Islet of Langerhans (tissue), 1 donor: Measurements from ENCODE around the gene IVD.

Experiments
- FAIRE-seq: peaks from one replicate; lab custom pipeline; 2011; peaks lifted over from hg19 to GRCh38; lab: Jason Lieb, UNC

IVD gene

GRCh38 chr15:40405501-40406381 lies at the start of gene IVD:
Gene IVD (plus strand): TSS chr15:40405795. CDS start chr15:40405828, 33 bp downstream.
- peak; percentile 51 for FAIRE-seq

- no peak for FAIRE-seq
Observed at GRCh38 chr15:40355976-40356585, 49.5 kb upstream of the IVD start.

GRCh38 chr15:40357246-40357645 lies 48.3 kb upstream of the IVD start:
- no peak for FAIRE-seq

- FAIRE-seq = no peak
Observed at GRCh38 chr15:40357723-40358470, 47.7 kb upstream of the IVD start, which contains the start of gene DISP2. Gene DISP2 (plus strand): TSS chr15:40358219. CDS start chr15:40358322, 103 bp downstream.

GRCh38 chr15:40358471-40359353 lies 46.9 kb upstream of the IVD start:
- no peak for FAIRE-seq

GRCh38 chr15:40360015-40360414 lies 45.6 kb upstream of the IVD start:
- no peak for FAIRE-seq

- no peak for FAIRE-seq
Observed at GRCh38 chr15:40361640-40362039, 44.0 kb upstream of the IVD start.

- FAIRE-seq = no peak
Observed at GRCh38 chr15:40363611-40364010, 42.0 kb upstream of the IVD start.

- no peak for FAIRE-seq
Observed at GRCh38 chr15:40364251-40364650, 41.3 kb upstream of the IVD start.

- FAIRE-seq = no peak
Observed at GRCh38 chr15:40365016-40365415, 40.6 kb upstream of the IVD start.

- no peak for FAIRE-seq
Observed at GRCh38 chr15:40365624-40366456, 39.8 kb upstream of the IVD start.

GRCh38 chr15:40366457-40367370 lies 38.9 kb upstream of the IVD start:
- FAIRE-seq = no peak

- no peak for FAIRE-seq
Observed at GRCh38 chr15:40367371-40367685, 38.3 kb upstream of the IVD start.

- no peak for FAIRE-seq
Observed at GRCh38 chr15:40367686-40368611, 37.6 kb upstream of the IVD start.

GRCh38 chr15:40368719-40369473 lies 36.7 kb upstream of the IVD start:
- FAIRE-seq = no peak

GRCh38 chr15:40369474-40369869 lies 36.1 kb upstream of the IVD start:
- FAIRE-seq = no peak

- FAIRE-seq = no peak
Observed at GRCh38 chr15:40369971-40370370, 35.6 kb upstream of the IVD start.

- FAIRE-seq = no peak
Observed at GRCh38 chr15:40372981-40373380, 32.6 kb upstream of the IVD start.
